WTC11 (cell line): ENCODE measurements around the gene ANKRD61. TPM values are rescaled to one million over a fixed set of nuclear protein-coding genes. Genes with fewer than 3 reads are reported as not detected.

Source experiments
- ATAC-seq: fragments of 200-7000 bp; cut with Tn5 transposase; 2 replicates; pipeline ENCODE4 v1.10.0; 2021; ENCODE audit warnings: mild to moderate bottlenecking, moderate library complexity
- CTCF ChIA-PET: fragments of 300-600 bp; sonication (Branson Sonifier 250); formaldehyde crosslinking; loops from one replicate; lab custom pipeline; 2021; ENCODE audit warnings: antibody characterized with exemption; lab: Charles Lee
- POLR2A ChIA-PET: fragments of 350-600 bp; sonication (Branson Sonifier 250); formaldehyde crosslinking; loops from one replicate; lab custom pipeline; 2021; ENCODE audit warnings: antibody characterized with exemption; lab: Charles Lee
- DNase-seq: peaks from one replicate; pipeline ENCODE4 v3.0.0; 2021; ENCODE audit warnings: low spot score
- H3K27ac Mint-ChIP-seq: 2 replicates; pipeline ENCODE4 v1.8.0; 2021; ENCODE audit warnings: mixed read lengths
- H3K27me3 Mint-ChIP-seq: 2 replicates; pipeline ENCODE4 v1.8.0; 2021; ENCODE audit warnings: low read depth, mild to moderate bottlenecking, moderate library complexity, mixed read lengths
- H3K36me3 Mint-ChIP-seq: 2 replicates; pipeline ENCODE4 v1.8.0; 2021; ENCODE audit warnings: mixed read lengths
- H3K4me1 Mint-ChIP-seq: 2 replicates; pipeline ENCODE4 v1.8.0; 2022; ENCODE audit warnings: mixed read lengths
- H3K4me3 Mint-ChIP-seq: 2 replicates; pipeline ENCODE4 v1.8.0; 2021; ENCODE audit warnings: mild to moderate bottlenecking, moderate library complexity, mixed read lengths
- H3K9me3 Mint-ChIP-seq: 2 replicates; pipeline ENCODE4 v1.8.0; 2021; ENCODE audit warnings: mixed read lengths
- ARID4B ChIP-seq: sonication (generic); formaldehyde crosslinking; IDR thresholded peaks from 2 replicates; pipeline ENCODE4 v1.8.0; 2023; ENCODE audit warnings: missing genetic modification reagents, mild to moderate bottlenecking, borderline replicate concordance
- ATF6 ChIP-seq: sonication (generic); formaldehyde crosslinking; IDR thresholded peaks from 2 replicates; pipeline ENCODE4 v1.8.1; 2023; ENCODE audit warnings: mild to moderate bottlenecking, missing genetic modification reagents
- CTCF ChIP-seq: fragments of 200-600 bp; IDR thresholded peaks from 2 replicates; pipeline ENCODE4 v1.8.0; 2022; ENCODE audit warnings: antibody characterized with exemption
- ERG ChIP-seq: fragments of 250-450 bp; sonication (Bioruptor Pico); IDR thresholded peaks from 2 replicates; pipeline ENCODE4 v1.8.0; 2021; ENCODE audit warnings: mild to moderate bottlenecking
- IRF2 ChIP-seq: sonication (generic); formaldehyde crosslinking; IDR thresholded peaks from 2 replicates; pipeline ENCODE4 v1.8.0; 2022; ENCODE audit warnings: low read depth, missing genetic modification reagents, borderline replicate concordance
- JAZF1 ChIP-seq: fragments of 250-450 bp; sonication (Bioruptor Pico); IDR thresholded peaks from 2 replicates; pipeline ENCODE4 v1.9.0; 2021; ENCODE audit warnings: moderate library complexity, mild to moderate bottlenecking, inconsistent platforms
- MAX ChIP-seq: sonication (generic); formaldehyde crosslinking; IDR thresholded peaks from 2 replicates; pipeline ENCODE4 v1.8.0; 2022; ENCODE audit warnings: mild to moderate bottlenecking, missing genetic modification reagents
- MXD4 ChIP-seq: fragments of 250-450 bp; sonication (Bioruptor Pico); IDR thresholded peaks from 2 replicates; pipeline ENCODE4 v1.8.0; 2021; ENCODE audit warnings: mild to moderate bottlenecking, moderate library complexity, borderline replicate concordance
- PRDM15 ChIP-seq: sonication (generic); formaldehyde crosslinking; IDR thresholded peaks from 2 replicates; pipeline ENCODE4 v1.8.0; 2022; ENCODE audit warnings: missing genetic modification reagents
- PRRX2 ChIP-seq: fragments of 250-450 bp; sonication (Bioruptor Pico); IDR thresholded peaks from 2 replicates; pipeline ENCODE4 v1.8.0; 2021; ENCODE audit warnings: mild to moderate bottlenecking
- ZNF121 ChIP-seq: sonication (generic); formaldehyde crosslinking; IDR thresholded peaks from 2 replicates; pipeline ENCODE4 v1.8.0; 2023; ENCODE audit warnings: missing genetic modification reagents
- ZNF219 ChIP-seq: sonication (generic); formaldehyde crosslinking; IDR thresholded peaks from 2 replicates; pipeline ENCODE4 v1.8.0; 2023; ENCODE audit warnings: missing genetic modification reagents, mild to moderate bottlenecking, borderline replicate concordance
- total RNA-seq: library from RNA; stranded (reverse); gene quantifications from 3 replicates; pipeline ENCODE4 v1.2.3, GENCODE V29; 2021
- TF ChIP-seq, protein P1 (sequence below): fragments of 250-450 bp; sonication (Bioruptor Pico); IDR thresholded peaks from 2 replicates; pipeline ENCODE4 v1.9.0; 2021; ENCODE audit warnings: mild to moderate bottlenecking

The ANKRD61 gene
- total RNA-seq, 1 experiment from 2014 or later: not detected

GRCh38 chr7:6023974-6024435, 7.2 kb upstream of the ANKRD61 start:
- ChIA-PET CTCF (interaction anchor here (0.7 to 1.5 kb wide), 2 partner anchors 82 to 695 kb away, joined by 3 read pairs; no protein-coding TSS in a partner anchor), POLR2A (interaction anchor here (0.7 to 1.0 kb wide), 2 partner anchors 15 to 570 kb away, joined by 3 to 4 read pairs; partner anchors contain the start of genes AIMP2 and PMS2)
- H3K36me3 Mint-ChIP-seq: peaks cover 98% of the 10 kb centered on the region
- DNase-seq (no peak), ATAC-seq (no peak)
- peak overlapping the region; percentile 9 for H3K27ac Mint-ChIP-seq
- H3K4me3 Mint-ChIP-seq: no peak overlapping the region
- TF ChIP-seq CTCF (no peak), ERG (CRISPR knock-in tag) (no peak), PRRX2 (no peak), MAX (CRISPR knock-in tag) (no peak), PRDM15 (CRISPR knock-in tag) (no peak), IRF2 (CRISPR knock-in tag) (no peak), ARID4B (CRISPR knock-in tag) (no peak), ATF6 (CRISPR knock-in tag) (no peak), MXD4 (CRISPR knock-in tag) (no peak), JAZF1 (CRISPR knock-in tag) (no peak), ZNF121 (CRISPR knock-in tag) (no peak), ZNF219 (CRISPR knock-in tag) (no peak)
- TF ChIP-seq, protein P1, sequence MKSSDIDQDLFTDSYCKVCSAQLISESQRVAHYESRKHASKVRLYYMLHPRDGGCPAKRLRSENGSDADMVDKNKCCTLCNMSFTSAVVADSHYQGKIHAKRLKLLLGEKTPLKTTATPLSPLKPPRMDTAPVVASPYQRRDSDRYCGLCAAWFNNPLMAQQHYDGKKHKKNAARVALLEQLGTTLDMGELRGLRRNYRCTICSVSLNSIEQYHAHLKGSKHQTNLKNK: no peak
- H3K4me1 Mint-ChIP-seq: peaks cover 2% of the 10 kb centered on the region; the same call in 1 of the 2 replicates
- H3K27me3 Mint-ChIP-seq: no peaks in the 10 kb centered on the region
- H3K9me3 Mint-ChIP-seq: no peaks in the 10 kb centered on the region
